Stimulated activated CD8-positive, alpha-beta memory T cell treated with anti-CD3 and anti-CD28 coated beads, Interleukin-12 subunit alpha, Interleukin-12 subunit beta, amount 100 ng/mL, for 24 hours (primary cell): ENCODE results near the gene CCAR1.
"Not testable (repeated sequence)": the region's sequence is repeated elsewhere in the genome, so short reads cannot be mapped to it uniquely, and the experiment has no call there.

ENCODE experiments used
- DNase-seq: peaks from one replicate; pipeline ENCODE4 v3.0.0-alpha.2; 2020; ENCODE audit errors: extremely low read depth

Gene CCAR1, protein sequence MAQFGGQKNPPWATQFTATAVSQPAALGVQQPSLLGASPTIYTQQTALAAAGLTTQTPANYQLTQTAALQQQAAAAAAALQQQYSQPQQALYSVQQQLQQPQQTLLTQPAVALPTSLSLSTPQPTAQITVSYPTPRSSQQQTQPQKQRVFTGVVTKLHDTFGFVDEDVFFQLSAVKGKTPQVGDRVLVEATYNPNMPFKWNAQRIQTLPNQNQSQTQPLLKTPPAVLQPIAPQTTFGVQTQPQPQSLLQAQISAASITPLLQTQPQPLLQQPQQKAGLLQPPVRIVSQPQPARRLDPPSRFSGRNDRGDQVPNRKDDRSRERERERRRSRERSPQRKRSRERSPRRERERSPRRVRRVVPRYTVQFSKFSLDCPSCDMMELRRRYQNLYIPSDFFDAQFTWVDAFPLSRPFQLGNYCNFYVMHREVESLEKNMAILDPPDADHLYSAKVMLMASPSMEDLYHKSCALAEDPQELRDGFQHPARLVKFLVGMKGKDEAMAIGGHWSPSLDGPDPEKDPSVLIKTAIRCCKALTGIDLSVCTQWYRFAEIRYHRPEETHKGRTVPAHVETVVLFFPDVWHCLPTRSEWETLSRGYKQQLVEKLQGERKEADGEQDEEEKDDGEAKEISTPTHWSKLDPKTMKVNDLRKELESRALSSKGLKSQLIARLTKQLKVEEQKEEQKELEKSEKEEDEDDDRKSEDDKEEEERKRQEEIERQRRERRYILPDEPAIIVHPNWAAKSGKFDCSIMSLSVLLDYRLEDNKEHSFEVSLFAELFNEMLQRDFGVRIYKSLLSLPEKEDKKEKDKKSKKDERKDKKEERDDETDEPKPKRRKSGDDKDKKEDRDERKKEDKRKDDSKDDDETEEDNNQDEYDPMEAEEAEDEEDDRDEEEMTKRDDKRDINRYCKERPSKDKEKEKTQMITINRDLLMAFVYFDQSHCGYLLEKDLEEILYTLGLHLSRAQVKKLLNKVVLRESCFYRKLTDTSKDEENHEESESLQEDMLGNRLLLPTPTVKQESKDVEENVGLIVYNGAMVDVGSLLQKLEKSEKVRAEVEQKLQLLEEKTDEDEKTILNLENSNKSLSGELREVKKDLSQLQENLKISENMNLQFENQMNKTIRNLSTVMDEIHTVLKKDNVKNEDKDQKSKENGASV

DNA sequence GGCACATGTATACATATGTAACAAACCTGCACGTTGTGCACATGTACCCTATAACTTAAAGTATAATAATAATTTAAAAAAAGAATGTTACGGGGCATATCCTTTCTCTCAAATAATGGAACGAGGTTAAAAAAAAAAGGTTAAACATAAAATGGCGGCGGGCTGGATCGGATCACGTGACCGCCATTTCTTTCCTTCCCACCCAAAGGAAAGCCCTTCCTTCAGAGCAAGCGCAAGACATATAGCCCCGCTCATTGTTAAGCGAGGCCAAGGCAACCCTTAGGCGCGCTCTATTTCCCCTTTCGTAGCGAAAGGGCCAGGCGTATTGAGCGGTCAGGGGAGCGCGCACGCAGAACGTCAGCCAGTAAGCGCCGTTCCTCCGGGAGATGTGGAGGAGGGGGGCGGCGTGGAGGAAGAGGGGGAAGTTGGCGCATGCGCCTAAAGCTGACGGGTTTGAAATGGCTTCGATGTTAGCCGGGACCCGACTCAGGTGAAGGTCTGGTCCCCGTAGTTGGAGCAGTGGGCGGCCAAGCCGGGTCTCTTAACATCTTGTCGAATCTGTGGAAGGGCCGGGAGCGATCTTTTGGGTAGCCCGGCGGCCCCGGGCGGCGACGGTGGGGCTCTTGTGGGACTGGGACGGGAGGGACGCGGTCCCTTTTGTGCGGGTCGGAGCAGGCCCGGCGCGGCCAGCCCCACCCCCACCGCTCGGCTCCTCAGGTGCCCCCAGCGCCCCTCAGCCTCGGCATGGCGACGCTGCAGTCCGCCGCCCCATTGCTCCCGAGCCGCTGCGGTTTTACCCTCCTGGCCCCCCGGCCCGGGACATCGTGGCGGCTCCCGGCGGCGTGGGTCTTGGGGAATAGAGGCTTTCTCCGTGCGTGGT lies at the start of gene CCAR1:
CCAR1 (plus strand) TSS at position 447 of the 880 bp plus-strand sequence. CDS start 1,266 bp downstream, outside the sequence.
- peak; percentile 93 for DNase-seq

DNA sequence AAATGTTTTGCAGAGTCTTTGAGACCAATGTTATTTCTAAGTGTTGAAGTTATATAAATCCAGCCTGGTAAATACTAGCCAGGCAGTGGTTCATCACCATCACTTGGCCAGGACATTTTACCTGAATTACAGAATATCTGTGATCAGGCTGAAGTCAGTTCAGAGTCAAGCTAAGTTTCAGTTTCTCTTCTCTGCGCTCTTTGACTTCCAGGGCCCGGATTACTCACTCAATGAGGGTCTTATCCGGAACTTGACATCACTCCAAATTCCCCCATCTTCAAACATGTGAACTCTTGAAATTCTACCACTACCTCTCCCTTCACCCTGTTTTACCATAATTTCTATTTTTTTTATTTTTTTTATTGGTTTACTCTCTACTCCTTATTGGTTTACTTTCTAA lies 36.6 kb upstream of the CCAR1 start:
- DNase-seq = no peak

DNA sequence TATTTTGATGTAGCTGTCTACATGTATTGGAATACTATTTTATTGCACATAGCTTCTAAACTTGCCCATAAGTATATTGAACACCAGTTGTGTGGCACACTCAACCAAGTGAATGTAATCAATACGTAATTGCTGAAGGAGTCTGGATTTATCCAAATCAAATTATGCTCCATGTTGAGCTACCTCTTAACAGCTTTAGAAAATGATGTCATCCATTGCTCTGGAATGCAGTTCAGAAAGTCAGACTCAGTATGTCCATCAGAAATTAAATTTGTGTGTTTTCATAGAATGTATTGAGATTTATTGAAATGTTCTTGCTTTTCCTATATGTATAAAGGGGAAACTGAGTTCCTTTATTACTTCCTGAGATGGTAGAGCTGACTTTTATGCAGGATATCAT lies 25.0 kb upstream of the CCAR1 start:
- no peak for DNase-seq

DNA sequence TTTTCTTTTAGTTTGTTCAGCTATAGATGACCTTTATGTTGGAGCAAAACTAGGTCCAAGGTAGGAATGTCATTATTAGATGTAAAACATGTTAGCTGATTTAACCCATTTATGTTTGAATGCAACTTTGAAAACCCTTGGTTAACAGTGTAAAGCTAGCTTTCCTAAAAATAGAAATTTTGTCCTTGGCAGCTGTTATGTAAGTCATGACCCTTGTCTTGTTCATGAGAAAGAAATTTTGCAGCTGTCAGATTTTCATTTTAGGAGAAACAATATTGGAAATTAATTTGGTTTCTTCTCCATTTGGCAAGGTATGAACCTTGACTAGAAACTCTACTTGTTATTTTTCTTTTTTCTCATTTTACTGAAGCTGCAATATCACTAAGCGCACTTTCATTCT lies 23.9 kb upstream of the CCAR1 start:
- no peak for DNase-seq

DNA sequence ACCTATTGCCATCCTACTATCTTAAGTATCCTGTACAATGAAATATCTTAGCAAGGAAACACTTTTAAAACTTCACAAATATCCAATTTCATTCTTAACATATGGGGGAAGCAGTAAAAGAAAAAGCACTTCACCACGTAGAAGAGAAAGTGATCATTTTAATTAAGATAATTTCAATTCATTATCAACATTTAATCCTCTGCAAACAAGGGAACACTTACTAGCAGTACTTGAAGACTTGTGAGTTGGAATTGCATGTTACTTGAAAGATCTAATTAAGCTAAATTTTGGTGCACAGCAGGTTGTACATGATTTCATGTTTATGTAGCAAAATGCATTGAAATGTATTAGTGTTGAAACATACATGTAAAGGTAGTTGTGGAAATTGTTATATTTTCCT lies 20.8 kb upstream of the CCAR1 start:
- DNase-seq = no peak

DNA sequence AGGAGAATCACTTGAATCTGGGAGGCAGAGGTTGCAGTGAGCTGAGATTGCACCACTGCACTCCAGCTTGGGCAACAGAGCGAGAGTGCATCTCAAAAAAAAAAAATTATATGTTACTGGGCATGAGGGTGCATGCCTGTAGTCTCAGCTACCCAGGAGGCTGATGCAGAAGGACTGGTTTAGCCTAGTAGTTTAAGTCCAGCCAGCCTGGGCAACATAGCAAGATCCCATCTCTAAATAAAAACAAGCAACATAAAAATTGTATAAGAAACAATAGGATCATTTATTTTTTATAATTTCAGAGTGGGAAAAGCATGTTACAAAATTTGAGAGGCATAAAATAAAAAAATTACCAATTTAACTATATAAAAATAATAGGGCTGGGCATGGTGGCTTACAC lies 15.5 kb upstream of the CCAR1 start:
- no peak for DNase-seq

DNA sequence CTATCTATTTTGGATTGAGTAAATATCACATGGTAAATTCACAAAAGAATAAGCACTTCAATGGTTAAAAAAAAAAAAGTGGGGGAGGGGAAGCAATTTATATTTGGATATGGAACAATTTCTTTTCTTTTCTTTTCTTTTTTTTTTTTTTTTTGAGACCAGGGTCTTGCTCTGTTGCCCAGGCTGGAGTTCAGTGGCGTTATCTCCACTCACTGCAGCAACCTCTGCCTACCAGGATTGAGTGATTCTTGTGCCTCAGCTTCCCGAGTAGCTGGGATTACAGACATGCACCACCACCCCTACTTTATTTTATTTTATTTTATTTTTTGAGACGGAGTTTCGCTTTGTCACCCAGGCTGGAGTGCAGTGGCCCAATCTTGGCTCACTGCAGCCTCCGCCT lies 12.1 kb upstream of the CCAR1 start:
- DNase-seq = not testable (repeated sequence)

DNA sequence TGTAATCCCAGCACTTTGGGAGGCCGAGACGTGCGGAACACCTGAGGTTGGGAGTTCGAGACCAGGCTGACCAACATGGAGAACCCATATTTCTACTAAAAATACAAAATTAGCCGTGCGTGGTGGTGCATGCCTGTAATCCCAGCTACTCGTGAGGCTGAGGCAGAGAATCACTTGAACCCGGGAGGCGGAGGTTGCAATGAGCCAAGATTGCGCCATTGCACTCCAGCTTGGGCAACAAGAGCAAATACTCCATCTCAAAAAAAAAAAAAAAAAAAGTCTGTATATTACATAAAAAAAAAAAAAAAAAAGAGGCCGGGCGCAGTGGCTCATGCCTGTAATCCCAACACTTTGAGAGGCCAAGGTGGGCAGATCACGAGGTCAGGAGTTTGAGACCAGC lies 8.0 kb upstream of the CCAR1 start:
- not testable (repeated sequence) for DNase-seq

DNA sequence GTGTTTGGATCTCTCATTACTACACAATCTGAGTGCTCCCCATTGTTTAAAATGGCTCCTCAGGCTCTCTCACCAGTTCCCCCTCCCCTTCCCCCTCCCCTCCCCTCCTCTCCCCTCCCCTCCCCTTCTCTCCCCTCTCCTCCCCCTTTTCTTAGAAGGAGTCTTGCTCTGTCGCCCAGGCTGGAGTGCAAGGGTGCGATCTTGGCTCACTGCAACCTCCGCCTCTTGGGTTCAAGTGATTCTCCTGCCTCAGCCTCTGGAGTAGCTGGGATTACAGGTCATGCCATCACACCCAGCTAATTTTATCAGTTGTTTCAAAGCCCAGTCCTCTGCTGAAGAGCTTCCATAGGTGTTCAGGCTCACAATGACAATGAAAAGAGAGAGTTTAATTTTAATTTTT lies 3.6 kb upstream of the CCAR1 start:
- DNase-seq = no peak

DNA sequence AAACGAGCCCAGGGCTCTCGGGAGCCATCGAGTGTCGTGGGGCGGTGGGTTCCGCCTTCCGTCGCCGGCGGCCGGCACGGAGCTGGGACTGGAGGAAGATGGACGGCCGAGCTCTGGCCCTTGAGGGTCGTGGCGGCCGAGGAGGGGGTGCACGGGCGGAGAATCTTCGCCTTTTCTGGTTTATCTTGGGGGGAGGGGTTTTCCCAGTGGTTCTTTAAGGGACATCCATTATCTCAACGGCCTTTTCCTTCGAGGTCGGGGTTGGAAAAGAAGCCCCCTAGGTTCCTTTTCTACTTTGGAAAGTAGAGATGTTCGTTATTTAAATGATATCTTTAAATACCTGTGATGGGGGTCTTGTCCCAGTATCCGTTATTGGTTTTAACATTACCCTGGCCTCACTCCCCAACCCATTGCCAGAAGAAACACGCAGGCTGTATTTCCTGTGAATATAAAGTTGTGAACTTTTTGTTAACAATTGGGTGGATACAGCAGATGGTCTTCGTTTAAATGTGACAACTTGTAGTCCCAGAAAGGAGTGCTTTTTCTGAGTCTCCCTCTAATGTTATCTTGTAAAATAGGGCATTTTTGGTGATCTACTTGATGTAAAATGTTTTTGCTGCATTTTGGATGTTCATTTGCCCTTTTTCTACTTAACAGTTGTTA lies 765 bp downstream of the CCAR1 start:
- no peak for DNase-seq

DNA sequence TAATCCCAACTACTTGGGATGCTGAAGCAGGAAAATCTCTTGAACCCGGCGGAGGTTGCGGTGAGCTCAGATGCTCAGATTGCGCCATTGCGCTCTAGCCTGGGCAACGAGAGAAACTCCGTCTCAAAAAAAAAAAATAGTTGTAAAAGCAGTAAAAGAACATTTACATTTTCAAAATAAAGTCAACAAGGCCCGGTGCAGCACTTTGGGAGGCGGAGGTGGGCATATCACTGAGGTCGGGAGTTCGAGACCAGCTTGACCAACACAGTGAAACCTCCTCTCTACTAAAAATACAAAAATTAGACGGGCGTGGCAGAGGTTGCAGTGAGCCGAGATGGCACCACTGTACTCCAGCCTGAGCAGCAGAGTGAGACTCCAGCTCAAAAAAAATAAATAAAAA lies 4.0 kb downstream of the CCAR1 start:
- no peak for DNase-seq

DNA sequence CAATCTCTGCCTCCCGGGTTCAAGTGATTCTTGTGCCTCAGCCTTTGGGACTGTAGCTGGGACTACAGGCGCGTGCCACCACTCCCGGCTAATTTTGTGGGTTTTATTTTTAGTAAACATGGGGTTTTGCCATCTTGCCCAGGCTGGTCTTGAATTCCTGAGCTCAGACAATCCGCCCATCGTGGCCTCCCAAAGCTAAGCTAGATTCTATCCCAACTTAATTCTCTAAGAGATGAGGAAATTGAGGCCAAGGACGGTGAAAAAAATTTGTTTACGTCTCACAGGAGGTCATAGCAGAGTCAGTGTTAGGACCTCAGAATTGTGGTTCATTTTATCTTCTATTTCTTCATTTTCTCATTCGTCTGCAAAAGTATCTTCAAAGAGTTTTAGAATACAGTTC lies 6.1 kb downstream of the CCAR1 start:
- DNase-seq = no peak

DNA sequence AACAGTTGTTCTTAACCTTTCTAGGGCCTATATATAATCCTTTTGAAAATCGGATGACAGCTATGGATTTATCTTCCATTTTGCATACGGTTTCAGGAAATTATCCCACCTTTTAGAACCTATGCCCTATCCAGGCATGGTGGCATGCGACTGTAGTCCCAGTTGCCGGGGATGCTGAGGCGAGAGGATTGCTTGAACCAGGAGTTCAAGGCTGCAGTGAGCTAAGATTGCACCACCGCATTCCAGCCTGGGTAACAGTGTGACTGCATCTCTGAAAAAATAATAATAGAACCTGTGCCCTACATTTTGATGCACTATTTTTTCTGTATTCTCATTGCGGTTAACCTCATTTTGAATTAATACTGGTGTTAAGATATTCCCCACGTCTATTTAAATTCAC lies 11.6 kb downstream of the CCAR1 start:
- no peak for DNase-seq

DNA sequence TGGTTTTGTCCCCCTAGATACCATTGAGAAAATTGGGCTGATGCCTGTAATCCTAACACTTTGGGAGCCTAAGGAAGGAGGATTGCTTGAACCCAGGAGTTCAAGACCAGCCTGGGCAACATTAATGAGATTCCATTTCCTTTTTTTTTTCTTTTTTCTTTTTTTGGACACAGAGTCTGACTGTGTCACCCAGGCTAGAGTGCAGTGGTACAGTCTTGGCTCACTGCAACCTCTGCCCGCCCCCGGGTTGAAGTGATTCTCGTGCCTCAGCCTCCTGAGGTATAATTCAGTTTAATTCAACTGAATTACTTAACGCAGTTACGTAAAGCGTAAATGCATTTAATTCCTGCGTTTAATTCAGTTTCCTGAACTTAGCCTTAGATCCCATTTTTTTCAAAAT lies 13.3 kb downstream of the CCAR1 start:
- no peak for DNase-seq

DNA sequence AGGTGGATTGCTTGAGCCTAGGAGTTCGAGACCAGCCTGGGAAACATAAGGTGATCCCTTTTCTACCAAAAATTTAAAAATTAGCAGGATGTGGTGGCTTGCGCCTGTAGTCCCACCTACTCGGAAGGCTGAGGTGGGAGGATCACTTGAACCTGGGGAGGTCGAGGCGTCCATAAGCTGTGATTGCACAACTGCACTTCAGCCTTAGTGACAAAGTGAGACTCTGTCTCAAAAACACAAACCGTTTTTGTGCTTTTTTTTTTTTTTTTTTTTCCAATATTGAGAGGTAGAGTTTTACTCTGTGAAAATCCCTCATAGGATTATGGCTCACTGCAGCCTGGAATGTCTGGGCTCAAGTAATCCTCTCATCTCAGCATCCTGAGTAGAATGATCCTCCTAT lies 14.1 kb downstream of the CCAR1 start:
- DNase-seq = no peak

DNA sequence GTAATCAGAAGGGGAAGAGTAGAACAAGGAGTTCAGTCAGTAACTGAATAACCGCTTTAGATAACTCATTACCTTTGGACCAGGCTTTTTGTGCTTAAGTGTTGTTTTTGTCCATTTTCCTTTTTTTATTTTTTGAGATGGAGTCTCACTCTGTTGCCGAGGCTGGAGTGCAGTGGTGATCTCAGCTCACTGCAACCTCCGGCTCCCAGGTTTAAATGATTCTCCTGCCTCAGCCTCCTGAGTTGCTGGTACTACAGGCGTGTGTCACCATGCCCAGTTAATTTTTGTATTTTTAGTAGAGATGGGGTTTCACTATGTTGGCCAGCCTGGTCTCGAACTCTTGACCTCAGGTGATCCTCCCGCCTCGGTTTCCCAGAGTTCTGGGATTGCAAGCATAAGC lies 14.7 kb downstream of the CCAR1 start:
- DNase-seq = not testable (repeated sequence)

DNA sequence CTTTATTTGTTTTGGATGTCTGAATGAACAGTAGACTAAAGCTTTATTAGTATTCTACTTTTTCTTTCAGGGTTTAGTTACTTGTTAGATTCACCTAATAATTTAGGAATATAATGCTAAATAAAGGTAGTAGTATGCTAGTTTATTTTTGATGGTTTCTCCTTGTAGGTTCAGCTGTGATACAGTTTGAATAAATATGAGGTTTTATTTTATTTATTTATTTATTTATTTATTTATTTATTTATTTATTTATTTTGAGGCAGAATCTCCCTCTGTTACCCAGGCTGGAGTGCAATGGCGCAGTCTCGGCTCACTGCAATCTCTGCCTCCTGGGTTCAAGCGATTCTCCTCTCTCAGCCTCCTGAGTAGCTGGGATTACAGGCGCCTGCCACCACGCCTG lies 19.6 kb downstream of the CCAR1 start:
- not testable (repeated sequence) for DNase-seq

DNA sequence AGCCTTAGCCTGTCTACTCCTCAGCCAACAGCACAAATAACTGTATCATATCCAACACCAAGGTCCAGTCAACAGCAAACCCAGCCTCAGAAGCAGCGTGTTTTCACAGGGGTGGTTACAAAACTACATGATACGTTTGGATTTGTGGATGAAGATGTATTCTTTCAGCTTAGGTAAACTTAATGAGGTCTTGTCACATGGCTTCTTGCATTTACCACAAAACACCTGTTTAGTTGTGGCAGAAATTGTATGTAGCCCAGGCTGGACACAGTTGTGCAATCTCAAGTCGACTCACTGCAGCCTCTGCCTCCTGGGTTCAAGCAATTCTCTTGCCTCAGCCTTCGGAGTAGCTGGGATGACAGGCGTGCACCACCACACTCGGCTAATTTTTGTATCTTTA lies 21.4 kb downstream of the CCAR1 start:
- no peak for DNase-seq

DNA sequence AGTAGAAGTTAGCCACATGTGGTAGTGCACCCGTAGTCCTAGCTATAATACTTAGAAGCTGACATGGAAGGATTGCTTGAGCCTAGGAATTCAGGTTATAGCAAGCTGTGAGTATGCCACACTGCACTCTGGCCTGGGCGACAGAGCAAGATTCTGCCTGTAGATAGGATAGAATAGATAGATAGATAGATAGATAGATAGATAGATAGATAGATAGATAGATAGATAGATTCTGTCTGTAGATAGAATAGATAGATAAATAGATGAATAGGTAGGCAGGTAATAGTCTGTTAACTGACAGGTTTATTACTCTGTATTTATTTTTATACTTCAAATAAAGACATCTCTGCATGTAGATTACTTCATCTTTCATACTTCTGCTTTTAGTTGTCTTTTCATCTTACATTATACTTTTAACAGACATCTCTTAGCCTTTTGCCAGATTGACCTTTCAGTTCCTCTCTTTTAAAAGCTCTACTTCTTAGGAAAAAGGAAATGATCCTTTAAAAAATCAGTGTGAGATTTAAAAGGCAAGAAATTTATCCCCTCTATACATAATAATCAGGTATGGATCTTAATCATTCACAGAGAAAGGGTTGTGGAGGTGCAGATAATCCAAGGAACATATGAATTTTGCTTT lies 31.8 kb downstream of the CCAR1 start:
- no peak for DNase-seq

DNA sequence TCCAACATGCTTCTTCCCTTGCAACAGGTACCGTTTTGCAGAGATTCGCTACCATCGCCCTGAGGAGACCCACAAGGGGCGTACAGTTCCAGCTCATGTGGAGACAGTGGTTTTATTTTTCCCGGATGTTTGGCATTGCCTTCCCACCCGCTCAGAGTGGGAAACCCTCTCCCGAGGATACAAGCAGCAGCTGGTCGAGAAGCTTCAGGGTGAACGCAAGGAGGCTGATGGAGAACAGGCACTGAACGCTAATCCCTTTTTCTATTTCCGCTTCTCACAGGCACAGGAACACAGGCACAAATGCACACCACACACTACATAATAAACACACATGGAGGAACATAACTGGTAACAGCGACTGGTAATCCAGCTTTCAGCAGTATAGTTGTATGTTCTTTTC lies 35.2 kb downstream of the CCAR1 start:
- no peak for DNase-seq
